ENCODE results near the gene SLC6A20.

The SLC6A20 gene

GRCh38 chr3:45800611-45801010 lies 4.3 kb upstream of the SLC6A20 start:
- no peak for DNase-seq (ENCODE audit: low read depth)

GRCh38 chr3:45799586-45799985 lies 3.2 kb upstream of the SLC6A20 start:
- no peak for DNase-seq (ENCODE audit: low read depth)

GRCh38 chr3:45798034-45798433 lies 1.7 kb upstream of the SLC6A20 start:
- DNase-seq (ENCODE audit: low read depth): no peak

- no peak for DNase-seq (ENCODE audit: low read depth)
Observed at GRCh38 chr3:45796902-45797637, 734 bp upstream of the SLC6A20 start.

GRCh38 chr3:45795509-45795881 lies 841 bp downstream of the SLC6A20 start:
- DNase-seq (ENCODE audit: low read depth): no peak

- DNase-seq (ENCODE audit: low read depth): no peak
Observed at GRCh38 chr3:45794660-45795059, 1.7 kb downstream of the SLC6A20 start.

GRCh38 chr3:45794177-45794560 lies 2.2 kb downstream of the SLC6A20 start:
- DNase-seq (ENCODE audit: low read depth): no peak

GRCh38 chr3:45793482-45794176 lies 2.7 kb downstream of the SLC6A20 start:
- DNase-seq (ENCODE audit: low read depth): no peak

GRCh38 chr3:45792516-45793172 lies 3.7 kb downstream of the SLC6A20 start:
- no peak for DNase-seq (ENCODE audit: low read depth)

- no peak for DNase-seq (ENCODE audit: low read depth)
Observed at GRCh38 chr3:45792036-45792435, 4.3 kb downstream of the SLC6A20 start.

- no peak for DNase-seq (ENCODE audit: low read depth)
Observed at GRCh38 chr3:45790596-45790995, 5.7 kb downstream of the SLC6A20 start.

GRCh38 chr3:45789235-45789812 lies 7.0 kb downstream of the SLC6A20 start:
- no peak for DNase-seq (ENCODE audit: low read depth)

GRCh38 chr3:45787551-45787950 lies 8.8 kb downstream of the SLC6A20 start:
- no peak for DNase-seq (ENCODE audit: low read depth)

- no peak for DNase-seq (ENCODE audit: low read depth)
Observed at GRCh38 chr3:45786801-45787495, 9.4 kb downstream of the SLC6A20 start.

- DNase-seq (ENCODE audit: low read depth): no peak
Observed at GRCh38 chr3:45785605-45786150, 10.7 kb downstream of the SLC6A20 start.

- no peak for DNase-seq (ENCODE audit: low read depth)
Observed at GRCh38 chr3:45783667-45784066, 12.7 kb downstream of the SLC6A20 start.

- no peak for DNase-seq (ENCODE audit: low read depth)
Observed at GRCh38 chr3:45782381-45782780, 14.0 kb downstream of the SLC6A20 start.

- no peak for DNase-seq (ENCODE audit: low read depth)
Observed at GRCh38 chr3:45781841-45782240, 14.5 kb downstream of the SLC6A20 start.

- DNase-seq (ENCODE audit: low read depth): no peak
Observed at GRCh38 chr3:45781271-45781670, 15.1 kb downstream of the SLC6A20 start.

- DNase-seq (ENCODE audit: low read depth): no peak
Observed at GRCh38 chr3:45779746-45780735, 16.3 kb downstream of the SLC6A20 start.

GRCh38 chr3:45778761-45779201 lies 17.6 kb downstream of the SLC6A20 start:
- no peak for DNase-seq (ENCODE audit: low read depth)

All from stimulated activated CD8-positive, alpha-beta memory T cell treated with anti-CD3 and anti-CD28 coated beads, Interleukin-7, amount 100 ng/mL, for 24 hours (primary cell).